Motor neuron (in vitro differentiated cells): Measurements from ENCODE around the gene COL4A4. TPM values are rescaled to one million over a fixed set of nuclear protein-coding genes. Genes with fewer than 3 reads are reported as not detected.

Experiments
- ATAC-seq, 8 experiments: fragments of 200-7000 bp; cut with Tn5 transposase; replicated peaks in 6 of 8; 2 replicates each; pipeline ENCODE4 v1.8.0; 2021; ENCODE audit warnings: mild to moderate bottlenecking in 8 of 8, moderate library complexity in 8 of 8
- H3K27ac ChIP-seq, 2 donors: fragments of 250-450 bp; sonication (Bioruptor Pico); 2 replicates each; pipeline ENCODE4 v1.9.0; 2021; ENCODE audit warnings: antibody characterized with exemption in 2 of 2, mild to moderate bottlenecking in 2 of 2, moderate library complexity in 1 of 2
- H3K4me1 ChIP-seq, 2 donors: fragments of 250-450 bp; sonication (Bioruptor Pico); replicated peaks in 1 of 2; 2 replicates each; pipeline ENCODE4 v1.6.1; 2021; ENCODE audit warnings: antibody characterized with exemption in 2 of 2, mild to moderate bottlenecking in 2 of 2, moderate library complexity in 1 of 2
- H3K4me3 ChIP-seq, 5 donors: fragments of 250-450 bp; sonication (Bioruptor Pico); 2 replicates each; pipeline ENCODE4 v1.9.0; 2021; ENCODE audit warnings: antibody characterized with exemption in 5 of 5, mild to moderate bottlenecking in 5 of 5, moderate library complexity in 4 of 5
- WGBS, 10 experiments: fragments of 450-650 bp; shearing (Covaris generic); methylation state at CpG; one replicate each; pipeline ENCODE4 v1.0.0; 2022; 5-methylcytosine and 5-hydroxymethylcytosine counted together
- in situ Hi-C, 9 experiments: fragments of 400-800 bp; cut with MboI; loops; one replicate each; pipeline ENCODE4 v1.15.0; 2021; ENCODE audit warnings: low sequenced_read_pairs in 9 of 9, low pct_unique_long_range_greater_than_20kb in 2 of 9; ENCODE audit not compliant: unreplicated experiment in 9 of 9
- total RNA-seq, 8 experiments: library from RNA; unstranded; fragments of 300-600 nt; gene quantifications; 2 replicates each; pipeline versions ENCODE4 v1.2.3 to v1.2.4, GENCODE V29; 2022

Gene COL4A4
- total RNA-seq, 8 experiments from 2014 or later: 0.08 to 1.6 (median 0.45) TPM

- 0 to 100% (median 62%) methylated on average over 1 to 3 of the region's 3 CpGs; no CpG with 5 or more reads in 2 of the 10 experiments for WGBS, 10 experiments
- in situ Hi-C loops: no loop called here
- Histone ChIP-seq H3K27ac (peak overlapping the region; percentile 70 to 85), H3K4me3 (no peak overlapping the region), H3K4me1 (peaks cover 15 to 19% of the 10 kb centered on the region in 2 donors)
- peak in 1 of 8 experiments; percentile 14 for ATAC-seq
Observed at GRCh38 chr2:227036527-227036926, 127.5 kb downstream of the COL4A4 start.

DNA sequence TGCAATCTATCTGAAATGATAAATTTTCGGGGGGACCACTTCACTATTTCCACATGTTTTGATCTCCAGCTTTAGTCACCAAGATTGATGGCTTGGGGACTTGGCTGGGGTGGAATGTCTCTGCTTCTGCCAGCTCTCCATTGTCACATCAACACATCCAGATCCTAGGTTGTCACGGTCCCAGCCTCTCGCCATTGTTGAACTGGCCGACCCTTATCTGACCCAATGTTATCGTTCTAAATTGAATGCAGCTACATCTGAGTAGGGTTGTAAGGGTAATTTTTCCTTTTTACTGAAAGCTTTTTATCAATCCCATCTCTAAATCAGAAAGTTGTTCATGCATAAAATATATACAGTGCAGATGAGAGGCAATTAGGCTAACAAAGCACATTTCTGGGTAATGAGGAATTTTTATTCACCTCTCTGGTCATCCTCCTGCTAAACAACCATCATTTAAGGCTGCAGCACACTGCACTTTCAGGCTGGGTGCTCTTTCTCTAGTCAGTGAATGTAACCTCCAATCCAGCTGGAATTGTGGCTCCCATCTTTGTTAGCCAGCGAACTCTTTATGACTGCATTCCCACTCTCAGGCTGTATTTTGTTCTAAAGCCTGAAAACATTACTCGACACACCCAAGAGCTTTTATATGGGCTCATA lies 128.2 kb downstream of the COL4A4 start:
- peaks cover 15 to 19% of the 10 kb centered on the region in 2 donors for H3K4me1 ChIP-seq
- WGBS, 10 experiments: 0 to 49% (median 5%) methylated on average over 1 to 7 of the region's 7 CpGs; no CpG with 5 or more reads in 1 of the 10 experiments
- H3K4me3 ChIP-seq: no peak overlapping the region
- peak overlapping the region; percentile 70 to 85 for H3K27ac ChIP-seq
- peak in 5 of 8 experiments; percentile 70 to 94 (median 92) for ATAC-seq
- in situ Hi-C loops: no loop called here

DNA sequence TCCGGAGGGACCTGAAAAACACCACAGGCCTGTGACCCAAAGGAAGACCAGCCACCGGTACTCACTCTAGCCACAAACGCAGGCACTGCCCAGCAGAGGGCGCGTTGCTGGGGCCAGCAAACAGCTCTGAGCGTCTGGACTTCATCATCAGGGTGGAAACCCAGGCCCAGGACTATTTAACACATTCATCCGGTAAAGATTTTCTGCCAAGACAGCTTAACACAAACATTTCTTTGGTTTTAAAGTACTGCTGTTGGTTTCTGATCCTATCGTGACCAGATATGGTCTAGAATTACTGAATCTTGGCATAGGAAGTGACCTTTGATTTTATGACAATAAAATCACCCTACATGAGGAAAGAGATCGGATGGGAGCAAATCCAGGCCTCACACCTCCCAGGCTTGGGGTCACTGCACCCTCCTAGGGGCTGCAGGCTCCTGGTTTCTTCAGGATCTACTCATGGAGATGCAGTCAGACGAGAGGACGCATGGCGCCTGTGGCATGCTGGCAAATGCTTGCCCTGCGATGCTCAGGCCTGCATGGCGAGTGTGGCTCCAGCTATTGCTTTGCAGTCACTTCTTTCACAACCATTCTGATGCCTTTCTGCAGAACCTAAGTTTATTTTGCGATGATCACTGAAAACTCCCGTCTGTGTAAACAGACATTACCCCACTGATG lies 130.4 kb downstream of the COL4A4 start:
- peaks cover 15 to 19% of the 10 kb centered on the region in 2 donors for H3K4me1 ChIP-seq
- H3K4me3 ChIP-seq: no peak overlapping the region
- 25 to 100% (median 56%) methylated on average over 1 to 12 of the region's 16 CpGs for WGBS, 10 experiments
- ATAC-seq: peak; percentile 48 to 100 (median 68)
- in situ Hi-C loops: no loop called here
- H3K27ac ChIP-seq: no peak overlapping the region

- peaks cover 11 to 15% of the 10 kb centered on the region in 2 donors for H3K4me1 ChIP-seq
- no peak for ATAC-seq
- H3K27ac ChIP-seq: no peak overlapping the region
- 40 to 100% (median 57%) methylated on average over 1 to 2 of the region's 3 CpGs; no CpG with 5 or more reads in 4 of the 10 experiments for WGBS, 10 experiments
- in situ Hi-C loops: no loop called here
- H3K4me3 ChIP-seq: no peak overlapping the region
Observed at GRCh38 chr2:227031379-227031778, 132.6 kb downstream of the COL4A4 start.

GRCh38 chr2:227030789-227031188 lies 133.2 kb downstream of the COL4A4 start:
- H3K4me3 ChIP-seq: no peak overlapping the region
- H3K4me1 ChIP-seq: peaks cover 5 to 9% of the 10 kb centered on the region in 2 donors
- in situ Hi-C loops: no loop called here
- no peak overlapping the region for H3K27ac ChIP-seq
- WGBS, 10 experiments: 0 to 100% (median 79%) methylated on average over 1 to 2 of the region's 2 CpGs; no CpG with 5 or more reads in 1 of the 10 experiments
- ATAC-seq: no peak

- no peak for ATAC-seq
Observed at GRCh38 chr2:227029426-227030105, 134.4 kb downstream of the COL4A4 start.

DNA sequence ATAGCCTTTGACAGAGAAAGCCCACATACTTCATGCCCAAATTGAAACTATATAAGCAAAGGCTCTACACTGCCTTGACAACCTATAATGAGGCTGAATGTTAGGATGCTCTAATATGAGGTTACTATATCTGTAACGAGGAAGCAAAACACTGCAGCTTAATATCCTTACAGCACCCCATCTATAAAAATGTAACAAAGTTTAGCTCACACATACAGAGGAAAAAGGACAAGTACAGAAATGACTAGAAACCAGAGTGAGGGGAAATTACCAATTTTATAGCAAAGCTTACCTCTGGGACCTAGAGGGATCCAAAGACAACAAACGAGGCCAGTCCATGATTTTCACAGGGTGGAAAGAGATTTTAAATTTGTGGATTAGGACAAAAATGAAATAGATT lies 138.5 kb downstream of the COL4A4 start:
- Histone ChIP-seq H3K4me3 (no peak overlapping the region), H3K27ac (no peak overlapping the region), H3K4me1 (peaks cover 0 to 3% of the 10 kb centered on the region in 2 donors)
- in situ Hi-C loops: no loop called here
- ATAC-seq: no peak
- 41 to 100% (median 80%) methylated on average over 1 to 2 of the region's 2 CpGs for WGBS, 10 experiments

More at GRCh38 chr2:227029426-227030105, 134.4 kb downstream of the COL4A4 start:
- H3K4me1 ChIP-seq: peaks cover 4 to 5% of the 10 kb centered on the region in 2 donors
- no peak overlapping the region for H3K4me3 ChIP-seq
- in situ Hi-C loops: no loop called here
- 29 to 100% (median 88%) methylated on average over 1 to 3 of the region's 3 CpGs; no CpG with 5 or more reads in 2 of the 10 experiments for WGBS, 10 experiments
- no peak overlapping the region for H3K27ac ChIP-seq

DNA sequence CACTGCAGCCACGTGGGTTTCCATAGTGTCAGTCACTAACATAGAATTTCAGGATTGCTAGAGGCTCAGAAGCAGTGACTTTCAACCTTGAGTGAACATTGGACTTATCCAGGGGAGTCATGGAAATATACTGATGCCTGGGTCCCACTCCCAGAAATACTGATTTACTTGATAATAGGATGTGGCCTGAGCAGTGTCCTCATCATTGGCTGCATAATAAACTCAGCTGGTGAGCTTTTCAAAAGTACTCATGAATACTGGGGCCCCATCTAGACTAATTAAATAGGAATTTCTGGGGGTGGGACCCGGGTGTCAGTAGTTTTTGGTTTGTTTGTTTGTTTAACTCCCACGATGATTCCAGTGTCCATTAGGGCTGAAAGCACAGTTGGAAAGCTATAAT lies 141.4 kb downstream of the COL4A4 start:
- 13 to 82% (median 25%) methylated on average over 2 to 3 of the region's 3 CpGs; no CpG with 5 or more reads in 4 of the 10 experiments for WGBS, 10 experiments
- peaks cover 0 to 3% of the 10 kb centered on the region in 2 donors for H3K4me1 ChIP-seq
- H3K4me3 ChIP-seq: no peak overlapping the region
- in situ Hi-C loops: no loop called here
- H3K27ac ChIP-seq: no peak overlapping the region
- peak in 3 of 8 experiments; percentile 45 to 64 (median 63) for ATAC-seq

- H3K27ac ChIP-seq: no peak overlapping the region
- in situ Hi-C loops: no loop called here
- peaks cover 0 to 3% of the 10 kb centered on the region in 2 donors for H3K4me1 ChIP-seq
- 17 to 100% (median 80%) methylated on average over 1 to 2 of the region's 2 CpGs; no CpG with 5 or more reads in 3 of the 10 experiments for WGBS, 10 experiments
- no peak for ATAC-seq
- H3K4me3 ChIP-seq: no peak overlapping the region
Observed at GRCh38 chr2:227020416-227020815, 143.6 kb downstream of the COL4A4 start.

- H3K4me1 ChIP-seq: no peaks in the 10 kb centered on the region
- in situ Hi-C loops: no loop called here
- no peak overlapping the region for H3K27ac ChIP-seq
- WGBS, 10 experiments: 18 to 100% (median 80%) methylated on average over 1 to 3 of the region's 4 CpGs; no CpG with 5 or more reads in 2 of the 10 experiments
- ATAC-seq: no peak
- H3K4me3 ChIP-seq: no peak overlapping the region
Observed at GRCh38 chr2:227016894-227017293, 147.1 kb downstream of the COL4A4 start.

GRCh38 chr2:227013881-227014280 lies 150.1 kb downstream of the COL4A4 start:
- in situ Hi-C loops: no loop called here
- Histone ChIP-seq H3K4me3 (no peak overlapping the region), H3K4me1 (no peaks in the 10 kb centered on the region), H3K27ac (no peak overlapping the region)
- WGBS, 10 experiments: 60 to 100% (median 93%) methylated on average over 1 to 4 of the region's 8 CpGs; no CpG with 5 or more reads in 4 of the 10 experiments
- no peak for ATAC-seq

DNA sequence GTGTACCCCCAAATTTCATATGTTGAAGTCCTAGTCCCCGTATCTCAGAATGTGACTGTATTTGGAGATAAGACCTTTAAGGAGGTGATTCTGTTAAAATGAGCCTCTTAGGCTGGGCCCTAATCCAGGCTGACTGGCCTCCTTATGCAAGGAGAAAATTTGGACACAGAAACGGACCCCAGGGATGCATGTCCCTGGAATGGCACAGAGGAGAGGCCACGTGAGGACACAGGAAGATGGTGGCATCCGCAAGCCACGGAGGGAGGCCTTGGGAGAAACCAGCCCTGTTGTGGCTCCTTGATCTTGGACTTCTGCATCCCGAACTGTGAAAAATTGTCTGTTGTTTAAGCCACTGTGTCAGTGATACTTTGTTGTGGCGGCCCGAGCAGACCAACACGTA lies 150.7 kb downstream of the COL4A4 start:
- in situ Hi-C loops: no loop called here
- WGBS, 10 experiments: 76 to 100% (median 94%) methylated on average over 1 to 7 of the region's 9 CpGs; no CpG with 5 or more reads in 3 of the 10 experiments

GRCh38 chr2:227010433-227010832 lies 153.6 kb downstream of the COL4A4 start:
- Histone ChIP-seq H3K4me1 (peaks cover 0 to 14% of the 10 kb centered on the region in 2 donors), H3K4me3 (no peak overlapping the region), H3K27ac (no peak overlapping the region)
- 50 to 95% (median 65%) methylated on average over 1 to 3 of the region's 3 CpGs; no CpG with 5 or more reads in 1 of the 10 experiments for WGBS, 10 experiments
- in situ Hi-C loops: no loop called here
- ATAC-seq: peak in 2 of 8 experiments; percentile 40 to 60

More for the DNA sequence above, 150.7 kb downstream of the COL4A4 start:
- H3K4me3 ChIP-seq: no peak overlapping the region
- H3K27ac ChIP-seq: no peak overlapping the region
- ATAC-seq: no peak
- H3K4me1 ChIP-seq: no peaks in the 10 kb centered on the region
